ENCODE results near the gene PACS2. TPM values are rescaled to one million over a fixed set of nuclear protein-coding genes. Genes with fewer than 3 reads are reported as not detected.
A peak's percentile ranks its signal among the peaks of the same experiment; 100 is the strongest.

Gene PACS2
- total and polyA plus RNA-seq, 2 of the 8 experiments (the other 6 are each of a cell fraction or from before 2014, with no cell fraction given), result 38.0 to 62.8 TPM

DNA sequence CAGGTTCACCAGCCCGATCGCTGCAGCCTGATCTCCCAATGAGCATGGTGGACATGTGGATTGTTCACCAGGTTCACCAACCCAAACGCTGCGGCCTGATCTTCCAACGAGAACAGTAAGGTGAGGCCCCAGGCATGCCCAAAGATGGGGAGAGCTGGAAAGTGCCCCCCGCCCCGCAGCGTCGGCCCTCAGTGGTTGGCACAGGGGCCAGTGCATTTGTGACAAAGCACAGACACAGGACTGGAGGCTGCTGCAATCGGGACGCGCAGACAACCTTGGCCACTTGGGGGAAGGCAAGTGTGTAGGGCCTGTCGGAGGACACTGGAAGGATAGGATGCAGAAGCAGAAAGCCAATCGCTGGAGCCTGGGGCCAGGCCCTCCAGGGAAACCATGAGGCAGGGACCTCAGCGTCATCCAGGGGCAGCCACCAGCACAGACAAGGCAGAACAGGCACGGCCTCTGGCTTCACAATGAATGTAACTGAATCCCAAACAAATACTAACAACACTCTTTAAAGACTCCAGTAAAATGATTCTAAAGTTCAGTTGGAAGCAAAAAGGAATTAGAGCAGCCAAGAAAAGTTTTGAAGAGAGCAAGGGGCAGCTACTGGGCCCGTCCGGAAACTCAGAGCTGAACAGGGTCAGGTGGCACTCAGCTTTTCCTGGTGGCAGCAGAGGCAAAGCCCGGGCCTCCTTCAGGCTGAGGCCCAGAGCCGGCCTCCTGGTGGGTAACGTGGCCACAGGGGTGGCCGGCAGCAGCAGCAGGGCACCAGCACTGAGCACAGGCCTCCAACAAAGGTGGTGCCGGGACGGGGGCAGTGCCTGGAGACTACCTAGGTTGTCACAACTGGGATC lies 27.1 kb upstream of the PACS2 start:
- 85% methylated on average over 24 of the region's 24 CpGs; no CpG with 5 or more reads in 1 of the 2 experiments for WGBS, 2 experiments (ENCODE audit: extremely low coverage in 1 of 2, insufficient coverage in 1 of 2, insufficient read length in 1 of 2, insufficient replicate concordance in 2 of 2, low coverage in 1 of 2, low lambda C conversion rate in 2 of 2, missing lambda C conversion rate in 1 of 2)
- FAIRE-seq, result no peak
- DNase-seq (ENCODE audit: low read depth in 1 of 2, low spot score in 2 of 2), result no peak

More for the DNA sequence above, 27.1 kb upstream of the PACS2 start:
- peaks cover 11% of the 10 kb centered on the region for H3K79me1 ChIP-seq (ENCODE audit: low read depth, low read length)
- H3K4me1 ChIP-seq (replicated peaks in 1 of 4; ENCODE audit: control insufficient read depth in 3 of 4, insufficient read depth in 4 of 4, low read length in 3 of 4), result peaks cover 0 to 6% (median 3%) of the 10 kb centered on the region in 4 experiments; a peak in 4 of 7 replicates
- H3K4ac ChIP-seq (replicated peaks; ENCODE audit: insufficient read length, low read depth, low read length), result no peak overlapping the region
- no peak overlapping the region for H2BK5ac ChIP-seq (ENCODE audit: low read depth, low read length)
- TF ChIP-seq, protein P1, sequence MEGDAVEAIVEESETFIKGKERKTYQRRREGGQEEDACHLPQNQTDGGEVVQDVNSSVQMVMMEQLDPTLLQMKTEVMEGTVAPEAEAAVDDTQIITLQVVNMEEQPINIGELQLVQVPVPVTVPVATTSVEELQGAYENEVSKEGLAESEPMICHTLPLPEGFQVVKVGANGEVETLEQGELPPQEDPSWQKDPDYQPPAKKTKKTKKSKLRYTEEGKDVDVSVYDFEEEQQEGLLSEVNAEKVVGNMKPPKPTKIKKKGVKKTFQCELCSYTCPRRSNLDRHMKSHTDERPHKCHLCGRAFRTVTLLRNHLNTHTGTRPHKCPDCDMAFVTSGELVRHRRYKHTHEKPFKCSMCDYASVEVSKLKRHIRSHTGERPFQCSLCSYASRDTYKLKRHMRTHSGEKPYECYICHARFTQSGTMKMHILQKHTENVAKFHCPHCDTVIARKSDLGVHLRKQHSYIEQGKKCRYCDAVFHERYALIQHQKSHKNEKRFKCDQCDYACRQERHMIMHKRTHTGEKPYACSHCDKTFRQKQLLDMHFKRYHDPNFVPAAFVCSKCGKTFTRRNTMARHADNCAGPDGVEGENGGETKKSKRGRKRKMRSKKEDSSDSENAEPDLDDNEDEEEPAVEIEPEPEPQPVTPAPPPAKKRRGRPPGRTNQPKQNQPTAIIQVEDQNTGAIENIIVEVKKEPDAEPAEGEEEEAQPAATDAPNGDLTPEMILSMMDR (IDR thresholded peaks at IDR 0.05; ENCODE audit: control extremely low read depth in 1 of 3, insufficient read depth in 1 of 3, low read depth in 1 of 3, low read length in 3 of 3), result peak in 1 of 3 experiments; percentile 17; a peak in 1 of 4 replicates
- no peak for TF ChIP-seq NANOG (IDR thresholded peaks at IDR 0.05; ENCODE audit: insufficient read depth, low read depth, low read length, poor library complexity, severe bottlenecking)
- no peak overlapping the region for H2BK20ac ChIP-seq (ENCODE audit: low read length)
- no peak overlapping the region for H2AFZ ChIP-seq (ENCODE audit: low read length)
- peaks cover 0 to 5% of the 10 kb centered on the region in 2 experiments; a peak in 1 of 4 replicates for H3K79me2 ChIP-seq (ENCODE audit: control insufficient read depth in 1 of 2, insufficient read depth in 2 of 2, low read length in 2 of 2)
- H3K27ac ChIP-seq (ENCODE audit: low read depth, low read length), result no peak overlapping the region
- H2BK15ac ChIP-seq (ENCODE audit: low read length), result no peak overlapping the region
- no peak overlapping the region for H3K56ac ChIP-seq (replicated peaks; ENCODE audit: insufficient read length, low read depth, low read length)
- no peak overlapping the region for H3K14ac ChIP-seq (ENCODE audit: insufficient read length)
- no peak overlapping the region for H3K18ac ChIP-seq (ENCODE audit: extremely low read depth, low read length)
- H3K27me3 ChIP-seq (replicated peaks in 1 of 4; ENCODE audit: control insufficient read depth in 3 of 4, extremely low read depth in 1 of 4, insufficient read depth in 3 of 4, low read length in 3 of 4), result no peaks in the 10 kb centered on the region
- no peaks in the 10 kb centered on the region for H3K9me3 ChIP-seq (ENCODE audit: insufficient read depth in 2 of 2, low read depth in 1 of 2, low read length in 1 of 2)
- ChIA-PET POLR2A (ENCODE audit: partially characterized antibody) (interaction anchor here (0.6 kb wide), 1 partner anchor 9 kb away, joined by 4 read pairs; no protein-coding TSS in a partner anchor), CTCF (ENCODE audit: partially characterized antibody) (interaction anchor here (0.7 to 1.5 kb wide), 10 partner anchors 9 to 118 kb away, joined by 3 to 5 read pairs (median 3); no protein-coding TSS in a partner anchor)
- no peak overlapping the region for H3K4me2 ChIP-seq (ENCODE audit: insufficient read depth in 1 of 2, low read depth in 2 of 2, low read length in 2 of 2)
- no peak overlapping the region for H4K5ac ChIP-seq (ENCODE audit: insufficient read length, low read depth, low read length)
- H3K9ac ChIP-seq (replicated peaks in 1 of 4; ENCODE audit: extremely low read depth in 1 of 4, low read depth in 3 of 4, low read length in 3 of 4), result no peak overlapping the region
- no peaks in the 10 kb centered on the region for H3K36me3 ChIP-seq (ENCODE audit: control insufficient read depth in 2 of 4, insufficient read depth in 4 of 4, low read length in 3 of 4)
- H3K4me3 ChIP-seq (ENCODE audit: extremely low read depth in 1 of 4, insufficient read depth in 2 of 4, low read depth in 3 of 4, low read length in 4 of 4), result no peak overlapping the region
- no peak overlapping the region for H2BK12ac ChIP-seq (ENCODE audit: low read depth, low read length)
- H3K23me2 ChIP-seq (ENCODE audit: low read depth, low read length), result no peaks in the 10 kb centered on the region
- H2AK5ac ChIP-seq (ENCODE audit: low read depth, low read length), result no peak overlapping the region
- H4K91ac ChIP-seq (replicated peaks; ENCODE audit: insufficient read length, low read length), result no peak overlapping the region
- H3K23ac ChIP-seq (ENCODE audit: insufficient read length), result no peak overlapping the region
- H4K8ac ChIP-seq (ENCODE audit: extremely low read depth, insufficient read depth, low read length), result no peak overlapping the region
- no peak overlapping the region for H2BK120ac ChIP-seq (replicated peaks; ENCODE audit: low read depth, low read length)
- H4K20me1 ChIP-seq (replicated peaks in 1 of 2; ENCODE audit: control insufficient read depth in 1 of 2, insufficient read depth in 2 of 2, low read length in 2 of 2), result peaks cover 5 to 12% of the 10 kb centered on the region in 2 experiments

All from H1 (cell line).